Measurements from ENCODE around the gene CDC34. TPM values are rescaled to one million over a fixed set of nuclear protein-coding genes. Genes with fewer than 3 reads are reported as not detected.
A peak's percentile ranks its signal among the peaks of the same experiment; 100 is the strongest.
"Not testable (repeated sequence)": the region's sequence is repeated elsewhere in the genome, so short reads cannot be mapped to it uniquely, and the experiment has no call there.

The CDC34 gene
- total RNA-seq, 1 experiment from 2014 or later, result 108 TPM

- DNase-seq (ENCODE audit: low read depth), result no peak
Measured at GRCh38 chr19:573519-573825, 41.9 kb downstream of the CDC34 start.

GRCh38 chr19:574658-575526 is 43.3 kb downstream of the CDC34 start:
- peak; percentile 57 for DNase-seq (ENCODE audit: low read depth)

GRCh38 chr19:575527-576506 is 44.3 kb downstream of the CDC34 start:
- peak; percentile 88 for DNase-seq (ENCODE audit: low read depth)

- DNase-seq (ENCODE audit: low read depth), result no peak
Measured at GRCh38 chr19:576768-577438, 45.3 kb downstream of the CDC34 start.

- DNase-seq (ENCODE audit: low read depth), result no peak
Measured at GRCh38 chr19:577439-578392, 46.2 kb downstream of the CDC34 start.

- DNase-seq (ENCODE audit: low read depth), result no peak
Measured at GRCh38 chr19:579111-579841, 47.7 kb downstream of the CDC34 start.

- DNase-seq (ENCODE audit: low read depth), result no peak
Measured at GRCh38 chr19:579842-580155, 48.2 kb downstream of the CDC34 start.

- DNase-seq (ENCODE audit: low read depth), result no peak
Measured at GRCh38 chr19:580274-580835, 48.8 kb downstream of the CDC34 start.

GRCh38 chr19:581399-582111 is 50.0 kb downstream of the CDC34 start:
- no peak for DNase-seq (ENCODE audit: low read depth)

- no peak for DNase-seq (ENCODE audit: low read depth)
Measured at GRCh38 chr19:582497-583197, 51.1 kb downstream of the CDC34 start.

GRCh38 chr19:583198-583967 is 51.8 kb downstream of the CDC34 start:
- no peak for DNase-seq (ENCODE audit: low read depth)

- no peak for DNase-seq (ENCODE audit: low read depth)
Measured at GRCh38 chr19:583968-584239, 52.3 kb downstream of the CDC34 start.

- peak; percentile 78 for DNase-seq (ENCODE audit: low read depth)
Measured at GRCh38 chr19:584240-585001, 52.9 kb downstream of the CDC34 start.

- DNase-seq (ENCODE audit: low read depth), result not testable (repeated sequence)
Measured at GRCh38 chr19:585146-585545, 53.6 kb downstream of the CDC34 start.

GRCh38 chr19:585551-586110 is 54.1 kb downstream of the CDC34 start:
- no peak for DNase-seq (ENCODE audit: low read depth)

GRCh38 chr19:588093-588740 is 56.7 kb downstream of the CDC34 start:
- DNase-seq (ENCODE audit: low read depth), result peak; percentile 95

Measured in Daoy (cell line).